C4-2B (cell line): ENCODE measurements around the gene PNCK.

ENCODE experiments used
- ZFX ChIP-seq: fragments of 450-650 bp; IDR thresholded peaks from 2 replicates; pipeline ENCODE4 v1.6.1; 2017
- TF ChIP-seq, protein P1 (sequence below): fragments of 450-650 bp; conservative IDR thresholded peaks from 2 replicates; pipeline ENCODE4 v1.5.1; 2017; ENCODE audit warnings: mild to moderate bottlenecking

GRCh38 chrX:153688911-153689590, 15.4 kb upstream of the PNCK start:
- TF ChIP-seq, protein P1, sequence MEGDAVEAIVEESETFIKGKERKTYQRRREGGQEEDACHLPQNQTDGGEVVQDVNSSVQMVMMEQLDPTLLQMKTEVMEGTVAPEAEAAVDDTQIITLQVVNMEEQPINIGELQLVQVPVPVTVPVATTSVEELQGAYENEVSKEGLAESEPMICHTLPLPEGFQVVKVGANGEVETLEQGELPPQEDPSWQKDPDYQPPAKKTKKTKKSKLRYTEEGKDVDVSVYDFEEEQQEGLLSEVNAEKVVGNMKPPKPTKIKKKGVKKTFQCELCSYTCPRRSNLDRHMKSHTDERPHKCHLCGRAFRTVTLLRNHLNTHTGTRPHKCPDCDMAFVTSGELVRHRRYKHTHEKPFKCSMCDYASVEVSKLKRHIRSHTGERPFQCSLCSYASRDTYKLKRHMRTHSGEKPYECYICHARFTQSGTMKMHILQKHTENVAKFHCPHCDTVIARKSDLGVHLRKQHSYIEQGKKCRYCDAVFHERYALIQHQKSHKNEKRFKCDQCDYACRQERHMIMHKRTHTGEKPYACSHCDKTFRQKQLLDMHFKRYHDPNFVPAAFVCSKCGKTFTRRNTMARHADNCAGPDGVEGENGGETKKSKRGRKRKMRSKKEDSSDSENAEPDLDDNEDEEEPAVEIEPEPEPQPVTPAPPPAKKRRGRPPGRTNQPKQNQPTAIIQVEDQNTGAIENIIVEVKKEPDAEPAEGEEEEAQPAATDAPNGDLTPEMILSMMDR, result no peak
- no peak for TF ChIP-seq ZFX
